HG03039 (cell line): ENCODE results near the gene ZSWIM2.
"Not testable (repeated sequence)": the region's sequence is repeated elsewhere in the genome, so short reads cannot be mapped to it uniquely, and the experiment has no call there.

Experiments used
- ATAC-seq: cut with Tn5 transposase; IDR thresholded peaks from one replicate; pipeline ENCODE4 v1.9.1; 2021; ENCODE audit warnings: mild to moderate bottlenecking, moderate library complexity; ENCODE audit not compliant: unreplicated experiment

Gene ZSWIM2

DNA sequence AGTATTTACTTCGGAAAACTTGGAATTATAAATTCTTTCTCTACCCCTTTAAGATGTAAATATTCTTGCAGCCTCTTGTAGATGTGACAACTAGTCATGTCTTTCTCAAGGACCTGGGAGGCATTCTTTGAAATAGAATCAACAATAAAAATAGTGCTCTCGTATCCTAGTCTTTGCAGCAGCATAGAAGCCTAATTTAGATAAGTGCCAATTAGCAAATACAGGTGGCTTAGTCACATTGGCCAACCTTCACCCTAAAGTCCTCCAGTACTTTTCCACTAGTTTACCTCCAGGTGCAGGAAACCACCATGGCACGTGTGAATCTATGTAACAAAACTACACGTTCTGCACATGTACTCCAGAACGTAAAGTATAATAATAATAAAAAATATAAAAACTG, 3.5 kb upstream of the ZSWIM2 start:
- no peak for ATAC-seq

DNA sequence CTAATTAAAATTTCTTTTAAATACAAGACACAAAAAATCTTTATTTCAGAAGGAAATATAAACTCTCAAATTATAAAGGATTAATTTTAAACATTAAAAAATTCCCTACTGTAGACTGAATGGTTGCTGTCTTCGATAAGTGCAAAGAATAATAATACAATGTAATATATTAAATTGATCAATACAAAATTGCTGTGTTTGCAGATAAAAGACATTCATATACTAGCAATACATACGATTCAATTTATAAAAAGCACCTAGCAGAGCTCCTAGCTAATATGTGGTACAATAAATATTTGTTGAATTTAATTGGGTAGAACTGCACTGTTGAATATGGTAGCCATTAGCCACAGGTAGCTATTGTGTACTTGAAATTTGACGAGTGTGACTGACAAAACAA, 6.6 kb downstream of the ZSWIM2 start:
- no peak for ATAC-seq

DNA sequence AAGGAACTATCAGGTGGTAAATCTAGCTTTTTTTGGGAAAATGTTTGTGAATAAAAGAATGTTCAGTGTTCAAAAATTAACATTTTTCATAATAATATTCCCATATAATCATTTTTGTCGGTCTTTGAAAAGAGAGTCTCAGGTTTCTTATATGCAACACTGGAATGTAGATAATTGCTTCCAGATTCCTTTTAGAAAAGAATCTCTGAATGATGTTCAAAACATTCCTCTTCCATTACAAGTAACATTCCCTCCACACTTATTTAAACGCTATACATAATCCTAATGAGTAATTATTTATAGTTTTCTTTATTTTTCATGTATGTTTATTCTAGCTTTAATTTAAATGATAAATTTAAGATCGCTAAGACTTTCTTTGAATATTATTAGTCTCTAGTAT, 7.0 kb downstream of the ZSWIM2 start:
- no peak for ATAC-seq

DNA sequence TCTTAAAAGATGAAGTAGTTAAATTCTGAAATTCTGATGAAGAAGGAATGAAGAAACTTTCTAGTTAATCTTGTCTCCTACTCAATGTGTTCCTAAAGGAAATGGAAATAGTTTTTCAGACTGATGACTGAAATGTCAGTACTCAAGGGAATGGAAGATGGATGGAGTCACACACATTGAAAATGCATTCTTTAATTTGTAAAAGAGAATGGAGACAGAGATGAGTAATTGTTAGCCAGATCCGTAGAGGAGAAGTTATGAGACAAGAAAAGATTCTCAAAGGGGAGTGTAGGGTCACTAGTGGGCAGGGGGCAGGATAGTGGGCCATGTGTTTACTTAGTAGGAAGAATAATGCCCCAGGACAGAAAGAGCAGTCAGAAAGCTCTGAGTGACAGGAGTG, 13.3 kb downstream of the ZSWIM2 start:
- no peak for ATAC-seq

DNA sequence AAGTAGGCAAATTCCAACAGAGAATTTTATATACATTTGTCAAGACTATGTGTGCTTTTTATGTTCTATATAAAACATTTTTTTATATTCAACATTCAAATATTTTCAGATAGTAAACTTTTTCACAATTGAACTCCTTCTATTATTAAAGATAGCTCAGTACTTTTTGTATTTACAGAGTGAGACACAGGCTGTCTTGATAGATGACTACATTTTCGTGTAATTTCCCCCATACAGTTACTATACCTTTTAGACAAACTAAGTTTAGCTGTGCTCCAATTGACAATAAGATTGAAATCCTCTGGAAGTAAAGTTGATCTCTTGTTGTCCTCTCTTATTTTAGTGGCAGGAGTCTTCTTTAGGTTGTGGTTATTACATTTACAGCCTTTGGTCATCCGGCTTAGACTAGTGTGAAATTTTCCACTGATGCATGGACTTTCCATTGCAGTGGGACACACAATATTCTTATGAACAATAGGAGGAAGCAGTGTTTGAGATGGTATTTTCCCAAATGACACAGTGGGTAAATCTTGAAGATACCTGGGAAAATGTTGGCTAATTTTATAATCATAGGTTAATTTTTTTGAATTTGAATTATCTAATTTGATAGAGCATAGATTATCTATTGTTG, 21.0 kb downstream of the ZSWIM2 start:
- ATAC-seq: no peak

DNA sequence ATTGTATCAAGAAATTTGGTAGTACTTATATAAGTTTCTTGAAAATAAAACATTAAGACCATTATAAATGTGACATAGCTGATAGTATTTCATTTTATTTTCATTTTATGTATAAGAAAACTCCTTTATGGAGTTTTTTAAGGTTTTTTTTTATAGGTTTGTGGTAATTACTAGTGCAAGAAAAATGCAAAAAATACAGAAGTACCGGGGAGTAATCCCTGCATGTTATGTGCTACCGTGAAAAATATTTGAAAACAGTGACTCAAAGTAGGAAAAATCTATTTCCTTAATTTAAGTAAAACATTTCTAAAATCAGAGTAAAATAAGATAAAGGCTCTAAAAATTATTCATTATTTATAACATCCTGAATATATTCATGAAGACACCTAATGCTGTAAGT, 21.6 kb downstream of the ZSWIM2 start:
- no peak for ATAC-seq

DNA sequence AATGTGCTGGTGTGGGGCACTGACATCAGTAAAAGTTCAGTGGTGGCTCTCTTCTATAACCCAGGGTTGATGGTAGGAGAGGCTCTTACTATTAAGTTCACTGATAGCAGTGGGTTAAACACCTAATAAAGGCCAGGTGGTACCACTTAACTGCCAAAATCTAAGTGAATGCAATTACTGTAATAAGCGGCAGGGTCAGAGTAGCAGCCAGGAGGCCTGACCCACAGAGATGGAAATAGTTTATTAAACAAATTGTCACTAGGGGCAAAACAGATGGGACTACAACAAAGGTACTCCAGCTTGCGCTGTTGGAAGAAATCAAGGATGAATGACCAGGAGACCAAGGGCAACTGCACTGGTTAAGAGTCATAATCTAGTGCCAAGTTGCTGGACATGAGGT, 26.6 kb downstream of the ZSWIM2 start:
- no peak for ATAC-seq

DNA sequence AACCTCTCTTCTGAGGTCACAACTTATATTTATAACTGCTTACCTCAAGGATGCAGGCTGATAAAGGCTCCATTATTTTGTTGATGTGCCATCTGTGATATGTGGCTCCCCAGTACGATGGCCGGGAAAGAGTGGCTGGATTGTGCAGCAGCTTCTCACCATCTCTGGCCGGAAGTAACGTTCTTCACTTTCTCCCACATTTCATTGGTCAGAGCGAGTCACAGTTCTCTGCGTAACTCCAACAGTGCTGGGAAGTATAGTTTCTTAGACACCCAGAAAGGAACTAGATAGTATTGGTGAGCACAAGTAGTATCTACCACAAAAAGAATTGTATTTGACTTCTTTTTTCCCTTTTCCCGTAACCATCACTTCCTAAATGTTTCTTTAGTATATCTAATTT, 28.7 kb downstream of the ZSWIM2 start:
- no peak for ATAC-seq

DNA sequence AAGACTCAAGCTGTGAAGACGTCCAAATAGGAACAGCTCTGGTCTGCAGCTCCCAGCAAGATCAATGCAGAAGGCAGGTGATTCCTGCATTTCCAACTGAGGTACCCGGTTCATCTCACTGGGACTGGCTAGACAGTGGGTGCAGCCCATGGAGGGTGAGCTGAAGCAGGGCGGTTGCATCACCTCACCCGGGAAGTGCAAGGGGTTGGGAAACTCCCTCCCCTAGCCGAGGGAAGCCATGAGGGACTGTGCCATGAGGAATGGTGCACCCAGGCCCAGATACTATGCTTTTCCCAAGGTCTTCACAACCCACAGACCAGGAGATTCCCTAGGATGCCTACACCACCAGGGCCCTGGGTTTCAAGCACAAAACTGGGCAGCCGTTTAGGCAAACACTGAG, 37.2 kb downstream of the ZSWIM2 start:
- not testable (repeated sequence) for ATAC-seq

DNA sequence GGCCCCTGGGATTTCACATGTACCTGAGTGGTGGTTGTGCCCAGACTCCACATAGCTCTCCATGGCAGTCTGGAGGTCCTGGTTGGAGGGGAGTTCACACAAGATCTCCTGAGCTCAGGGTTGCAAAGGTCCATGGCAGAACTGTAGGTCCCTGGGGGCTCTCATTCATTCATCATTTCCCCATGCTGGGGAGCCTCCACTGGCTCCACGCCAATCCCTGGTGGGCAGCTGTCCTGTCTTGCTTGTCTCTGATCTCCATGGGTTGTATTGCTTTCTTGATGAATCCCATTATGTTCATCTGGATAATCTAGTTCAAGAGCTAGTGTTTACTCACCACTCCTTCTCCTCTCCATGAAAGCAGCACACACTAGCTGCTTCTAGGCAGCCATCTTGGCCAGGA, 42.4 kb downstream of the ZSWIM2 start:
- ATAC-seq: no peak

DNA sequence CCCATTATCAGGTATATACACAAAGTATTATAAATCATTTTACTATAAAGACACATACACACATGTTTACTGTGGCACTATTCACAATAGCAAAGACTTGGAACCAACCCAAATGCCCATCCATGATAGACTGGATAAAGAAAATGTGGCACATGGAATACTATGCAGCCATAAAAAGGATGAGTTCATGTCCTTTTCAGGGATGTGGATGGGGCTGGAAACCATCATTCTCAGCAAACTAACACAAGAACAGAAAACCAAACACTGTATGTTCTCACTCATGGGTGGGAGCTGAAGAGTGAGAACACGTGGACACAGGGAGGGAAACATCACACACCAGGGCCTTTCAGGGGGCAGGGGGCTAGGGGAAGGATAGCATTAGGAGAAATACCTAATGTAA, 50.4 kb downstream of the ZSWIM2 start:
- not testable (repeated sequence) for ATAC-seq

DNA sequence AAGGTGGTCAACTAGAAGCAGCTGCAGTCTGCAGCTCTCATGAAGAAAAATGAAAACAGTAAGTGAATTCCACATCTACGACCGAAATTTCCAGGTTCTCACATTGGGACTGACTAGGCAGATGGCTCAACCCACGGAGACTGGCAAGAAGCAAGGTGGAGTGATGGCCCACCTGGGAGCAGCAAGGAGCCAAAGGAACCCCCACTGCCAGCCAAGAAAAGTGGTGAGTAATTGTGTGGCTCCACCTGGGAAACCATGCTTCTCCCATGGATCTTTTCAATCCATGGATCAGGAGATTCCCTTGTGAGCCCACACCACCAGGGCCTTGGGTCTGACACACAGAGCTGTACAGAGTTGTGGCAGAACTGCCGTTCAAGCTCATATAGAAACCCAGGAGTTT, 64.0 kb downstream of the ZSWIM2 start:
- no peak for ATAC-seq

DNA sequence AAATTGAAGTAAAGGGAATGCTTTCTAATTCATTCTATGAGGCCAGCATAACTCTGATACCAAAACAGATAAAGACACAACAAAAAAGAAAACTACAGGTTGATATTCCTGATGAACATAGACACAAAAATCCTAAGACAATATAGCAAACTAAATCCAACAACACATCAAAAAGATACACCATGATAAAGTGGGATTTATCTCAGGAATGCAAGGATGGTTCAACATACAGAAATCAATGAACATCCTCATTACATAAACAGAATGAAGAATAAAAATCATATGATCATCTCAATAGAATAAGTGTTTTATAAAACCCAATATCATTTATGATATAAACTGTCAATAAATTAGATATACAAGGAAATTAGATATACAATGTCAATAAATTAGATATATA, 65.7 kb downstream of the ZSWIM2 start:
- ATAC-seq: no peak

DNA sequence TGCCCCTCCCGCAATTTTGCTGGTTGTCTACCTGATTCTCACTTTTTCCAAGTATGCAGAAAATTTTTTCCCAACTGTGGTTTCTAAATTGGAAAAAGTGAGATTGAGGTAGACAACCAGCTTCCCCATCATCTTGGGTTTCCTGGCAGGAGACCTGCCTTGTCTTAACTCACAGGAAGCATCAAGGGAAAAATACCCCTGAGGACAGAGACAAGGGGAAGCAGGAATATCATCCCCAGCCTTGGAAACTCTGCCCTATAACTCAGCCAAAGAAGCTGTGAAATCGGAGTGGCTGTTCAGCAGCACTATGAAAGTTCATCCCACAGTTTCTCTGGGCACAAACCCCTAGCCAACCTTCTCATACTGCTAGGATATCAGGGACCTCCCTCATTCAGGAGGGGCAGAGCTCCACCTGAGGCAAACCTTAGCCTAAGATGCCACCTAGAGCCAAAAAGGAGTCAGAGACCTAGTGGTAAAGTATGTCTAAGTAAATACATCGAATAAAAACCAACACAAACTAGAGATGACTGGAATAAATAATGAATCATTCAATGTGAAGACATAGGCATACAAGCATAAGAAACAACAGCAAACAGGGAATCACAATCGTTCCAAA, 68.2 kb downstream of the ZSWIM2 start:
- no peak for ATAC-seq
